ENCODE data around the gene C20orf202. TPM values are rescaled to one million over a fixed set of nuclear protein-coding genes. Genes with fewer than 3 reads are reported as not detected.

C20orf202 gene
- polyA plus RNA-seq, 1 of the 3 experiments (the other 2 are of a cell fraction): not detected

DNA sequence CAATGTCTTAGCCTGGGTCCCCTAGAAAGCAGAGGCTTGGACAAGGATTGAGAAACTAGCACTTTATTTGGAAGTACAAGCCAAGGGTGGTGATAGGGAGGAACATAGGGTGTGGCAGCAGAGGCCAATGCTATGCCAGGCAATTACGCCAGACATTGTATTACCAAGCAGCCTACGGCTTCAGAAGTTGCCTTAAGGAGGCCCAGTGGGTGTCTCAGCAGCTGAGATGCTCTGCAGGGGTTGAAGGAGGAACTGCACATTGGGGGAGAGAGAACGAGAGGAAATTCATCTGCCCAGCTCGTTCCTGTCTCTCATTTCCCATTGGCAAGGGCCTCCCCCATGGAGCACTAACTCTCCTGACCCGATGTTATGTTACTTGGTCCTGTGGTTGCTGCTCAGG is 859 bp downstream of the C20orf202 start:
- H3K36me3 ChIP-seq (replicated peaks in 1 of 2; ENCODE audit: control insufficient read depth in 1 of 2, insufficient read depth in 2 of 2, low read length in 1 of 2): no peaks in the 10 kb centered on the region
- CTCF ChIA-PET: interaction anchor here (1.2 to 2.5 kb wide), 3 partner anchors 9 to 95 kb away, joined by 3 to 15 read pairs (median 4); no protein-coding TSS in a partner anchor
- no peak overlapping the region for H3K27ac ChIP-seq (ENCODE audit: low read depth in 2 of 2, low read length in 1 of 2)
- TF ChIP-seq GABPA (IDR thresholded peaks at IDR 0.05; ENCODE audit: low read depth) (no peak), RFX5 (IDR thresholded peaks at IDR 0.05; ENCODE audit: low read length) (no peak), POLR2AphosphoS5 (IDR thresholded peaks at IDR 0.05; ENCODE audit: low read depth, low read length) (no peak)
- H3K9me2 ChIP-seq: no peaks in the 10 kb centered on the region
- no peak overlapping the region for H3K4me2 ChIP-seq
- DNase-seq: no peak
- H3F3A ChIP-seq (replicated peaks; ENCODE audit: insufficient read depth): no peaks in the 10 kb centered on the region
- no peaks in the 10 kb centered on the region; the same call in 1 of the 2 replicates for H3K27me3 ChIP-seq (ENCODE audit: insufficient read depth)
- H3K79me2 ChIP-seq (ENCODE audit: insufficient read depth): no peaks in the 10 kb centered on the region
- H2AFZ ChIP-seq (ENCODE audit: low read depth): no peak overlapping the region
- no peaks in the 10 kb centered on the region for H3K4me1 ChIP-seq (ENCODE audit: control insufficient read depth in 1 of 2, insufficient read depth in 2 of 2, low read depth in 1 of 2, low read length in 1 of 2)
- POLR2A ChIA-PET: no interaction called here
- no peaks in the 10 kb centered on the region for H4K20me1 ChIP-seq (ENCODE audit: insufficient read depth)
- no peak overlapping the region for H3K9ac ChIP-seq
- no peak overlapping the region for H3K4me3 ChIP-seq (ENCODE audit: low read depth in 2 of 2, low read length in 1 of 2)
- no peaks in the 10 kb centered on the region for H3K9me3 ChIP-seq
- WGBS (ENCODE audit: low lambda C conversion rate): 40% methylated on average over 5 of the region's 5 CpGs

DNA sequence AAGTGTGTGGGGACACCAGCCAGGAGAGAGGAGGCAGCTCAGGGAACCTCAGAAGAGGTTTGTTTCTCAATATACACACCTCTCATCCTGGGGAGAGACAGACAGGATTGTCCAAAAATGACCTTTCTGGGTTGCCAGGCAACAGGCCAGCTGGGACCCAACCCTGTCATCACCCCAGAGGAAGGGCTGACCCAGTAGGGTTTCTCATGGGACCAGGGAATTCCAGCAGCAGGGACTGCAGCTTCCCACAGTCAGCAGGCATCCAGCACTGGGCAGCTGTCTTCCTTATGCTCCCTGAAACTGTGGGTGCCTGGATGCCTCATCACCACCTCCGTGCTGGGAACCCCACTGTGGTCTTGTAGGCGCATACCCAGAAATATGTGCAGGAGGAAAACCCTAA is 1.3 kb downstream of the C20orf202 start:
- Histone ChIP-seq H3K36me3 (replicated peaks in 1 of 2; ENCODE audit: control insufficient read depth in 1 of 2, insufficient read depth in 2 of 2, low read length in 1 of 2) (no peaks in the 10 kb centered on the region), H3K27ac (ENCODE audit: low read depth in 2 of 2, low read length in 1 of 2) (no peak overlapping the region), H3K4me3 (ENCODE audit: low read depth in 2 of 2, low read length in 1 of 2) (no peak overlapping the region), H3K4me2 (no peak overlapping the region), H3K79me2 (ENCODE audit: insufficient read depth) (no peaks in the 10 kb centered on the region), H3K4me1 (ENCODE audit: control insufficient read depth in 1 of 2, insufficient read depth in 2 of 2, low read depth in 1 of 2, low read length in 1 of 2) (no peaks in the 10 kb centered on the region), H2AFZ (ENCODE audit: low read depth) (no peak overlapping the region), H3K27me3 (ENCODE audit: insufficient read depth) (no peaks in the 10 kb centered on the region; the same call in 1 of the 2 replicates), H3K9ac (no peak overlapping the region), H3K9me3 (no peaks in the 10 kb centered on the region), H4K20me1 (ENCODE audit: insufficient read depth) (no peaks in the 10 kb centered on the region), H3F3A (replicated peaks; ENCODE audit: insufficient read depth) (no peaks in the 10 kb centered on the region), H3K9me2 (no peaks in the 10 kb centered on the region)
- 79% methylated on average over 2 of the region's 2 CpGs for WGBS (ENCODE audit: low lambda C conversion rate)
- no peak for TF ChIP-seq YY1 (IDR thresholded peaks at IDR 0.05; ENCODE audit: low read depth)
- TF ChIP-seq RCOR1 (IDR thresholded peaks at IDR 0.05; ENCODE audit: low read length): no peak
- TF ChIP-seq, protein P1, sequence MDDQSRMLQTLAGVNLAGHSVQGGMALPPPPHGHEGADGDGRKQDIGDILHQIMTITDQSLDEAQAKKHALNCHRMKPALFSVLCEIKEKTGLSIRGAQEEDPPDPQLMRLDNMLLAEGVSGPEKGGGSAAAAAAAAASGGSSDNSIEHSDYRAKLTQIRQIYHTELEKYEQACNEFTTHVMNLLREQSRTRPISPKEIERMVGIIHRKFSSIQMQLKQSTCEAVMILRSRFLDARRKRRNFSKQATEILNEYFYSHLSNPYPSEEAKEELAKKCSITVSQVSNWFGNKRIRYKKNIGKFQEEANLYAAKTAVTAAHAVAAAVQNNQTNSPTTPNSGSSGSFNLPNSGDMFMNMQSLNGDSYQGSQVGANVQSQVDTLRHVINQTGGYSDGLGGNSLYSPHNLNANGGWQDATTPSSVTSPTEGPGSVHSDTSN (IDR thresholded peaks at IDR 0.05): no peak
- no peak for TF ChIP-seq SIN3A (IDR thresholded peaks at IDR 0.05; ENCODE audit: borderline replicate concordance, low read depth, low read length)
- TF ChIP-seq CHD2 (IDR thresholded peaks at IDR 0.05; ENCODE audit: low read length, partially characterized antibody): no peak
- no peak for TF ChIP-seq RAD21 (IDR thresholded peaks at IDR 0.05; ENCODE audit: low read length)
- TF ChIP-seq, protein P2, sequence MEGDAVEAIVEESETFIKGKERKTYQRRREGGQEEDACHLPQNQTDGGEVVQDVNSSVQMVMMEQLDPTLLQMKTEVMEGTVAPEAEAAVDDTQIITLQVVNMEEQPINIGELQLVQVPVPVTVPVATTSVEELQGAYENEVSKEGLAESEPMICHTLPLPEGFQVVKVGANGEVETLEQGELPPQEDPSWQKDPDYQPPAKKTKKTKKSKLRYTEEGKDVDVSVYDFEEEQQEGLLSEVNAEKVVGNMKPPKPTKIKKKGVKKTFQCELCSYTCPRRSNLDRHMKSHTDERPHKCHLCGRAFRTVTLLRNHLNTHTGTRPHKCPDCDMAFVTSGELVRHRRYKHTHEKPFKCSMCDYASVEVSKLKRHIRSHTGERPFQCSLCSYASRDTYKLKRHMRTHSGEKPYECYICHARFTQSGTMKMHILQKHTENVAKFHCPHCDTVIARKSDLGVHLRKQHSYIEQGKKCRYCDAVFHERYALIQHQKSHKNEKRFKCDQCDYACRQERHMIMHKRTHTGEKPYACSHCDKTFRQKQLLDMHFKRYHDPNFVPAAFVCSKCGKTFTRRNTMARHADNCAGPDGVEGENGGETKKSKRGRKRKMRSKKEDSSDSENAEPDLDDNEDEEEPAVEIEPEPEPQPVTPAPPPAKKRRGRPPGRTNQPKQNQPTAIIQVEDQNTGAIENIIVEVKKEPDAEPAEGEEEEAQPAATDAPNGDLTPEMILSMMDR (IDR thresholded peaks at IDR 0.05): no peak
- no peak for TF ChIP-seq RFX5 (IDR thresholded peaks at IDR 0.05; ENCODE audit: low read length)
- TF ChIP-seq GATA2 (CRISPR knock-in tag; IDR thresholded peaks at IDR 0.05): no peak
- no peak for TF ChIP-seq FOSL2 (IDR thresholded peaks at IDR 0.05; ENCODE audit: borderline replicate concordance, low read depth)
- no peak for TF ChIP-seq RXRA (IDR thresholded peaks at IDR 0.05; ENCODE audit: borderline replicate concordance, low read depth)
- TF ChIP-seq TEAD4 (IDR thresholded peaks at IDR 0.05; ENCODE audit: borderline replicate concordance, insufficient read depth): no peak
- TF ChIP-seq, protein P3, sequence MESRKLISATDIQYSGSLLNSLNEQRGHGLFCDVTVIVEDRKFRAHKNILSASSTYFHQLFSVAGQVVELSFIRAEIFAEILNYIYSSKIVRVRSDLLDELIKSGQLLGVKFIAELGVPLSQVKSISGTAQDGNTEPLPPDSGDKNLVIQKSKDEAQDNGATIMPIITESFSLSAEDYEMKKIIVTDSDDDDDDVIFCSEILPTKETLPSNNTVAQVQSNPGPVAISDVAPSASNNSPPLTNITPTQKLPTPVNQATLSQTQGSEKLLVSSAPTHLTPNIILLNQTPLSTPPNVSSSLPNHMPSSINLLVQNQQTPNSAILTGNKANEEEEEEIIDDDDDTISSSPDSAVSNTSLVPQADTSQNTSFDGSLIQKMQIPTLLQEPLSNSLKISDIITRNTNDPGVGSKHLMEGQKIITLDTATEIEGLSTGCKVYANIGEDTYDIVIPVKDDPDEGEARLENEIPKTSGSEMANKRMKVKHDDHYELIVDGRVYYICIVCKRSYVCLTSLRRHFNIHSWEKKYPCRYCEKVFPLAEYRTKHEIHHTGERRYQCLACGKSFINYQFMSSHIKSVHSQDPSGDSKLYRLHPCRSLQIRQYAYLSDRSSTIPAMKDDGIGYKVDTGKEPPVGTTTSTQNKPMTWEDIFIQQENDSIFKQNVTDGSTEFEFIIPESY (IDR thresholded peaks at IDR 0.05; ENCODE audit: borderline replicate concordance, low read depth): no peak
- TF ChIP-seq, protein P4, sequence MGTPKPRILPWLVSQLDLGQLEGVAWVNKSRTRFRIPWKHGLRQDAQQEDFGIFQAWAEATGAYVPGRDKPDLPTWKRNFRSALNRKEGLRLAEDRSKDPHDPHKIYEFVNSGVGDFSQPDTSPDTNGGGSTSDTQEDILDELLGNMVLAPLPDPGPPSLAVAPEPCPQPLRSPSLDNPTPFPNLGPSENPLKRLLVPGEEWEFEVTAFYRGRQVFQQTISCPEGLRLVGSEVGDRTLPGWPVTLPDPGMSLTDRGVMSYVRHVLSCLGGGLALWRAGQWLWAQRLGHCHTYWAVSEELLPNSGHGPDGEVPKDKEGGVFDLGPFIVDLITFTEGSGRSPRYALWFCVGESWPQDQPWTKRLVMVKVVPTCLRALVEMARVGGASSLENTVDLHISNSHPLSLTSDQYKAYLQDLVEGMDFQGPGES (IDR thresholded peaks at IDR 0.05; ENCODE audit: low read depth, low read length): no peak
- no peak for TF ChIP-seq MXI1 (IDR thresholded peaks at IDR 0.05; ENCODE audit: low read depth, low read length)
- ChIA-PET POLR2A (no interaction called here), CTCF (interaction anchor here (0.8 to 3.7 kb wide), 4 partner anchors 9 to 262 kb away, joined by 3 to 15 read pairs (median 7); partner anchors contain the start of gene NSFL1C)
- DNase-seq: no peak

All from SK-N-SH (cell line).